GM19239 (cell line): ENCODE data around the gene GLRX.
"Not testable (repeated sequence)": the region's sequence is repeated elsewhere in the genome, so short reads cannot be mapped to it uniquely, and the experiment has no call there.

Source experiments
- DNase-seq: peaks from one replicate; pipeline ENCODE4 v3.0.0; 2011; ENCODE audit warnings: low spot score; ENCODE audit not compliant: insufficient read length
- FAIRE-seq: peaks from 2 replicates; lab custom pipeline; 2011; peaks lifted over from hg19 to GRCh38; lab: Jason Lieb, UNC

Gene GLRX

DNA sequence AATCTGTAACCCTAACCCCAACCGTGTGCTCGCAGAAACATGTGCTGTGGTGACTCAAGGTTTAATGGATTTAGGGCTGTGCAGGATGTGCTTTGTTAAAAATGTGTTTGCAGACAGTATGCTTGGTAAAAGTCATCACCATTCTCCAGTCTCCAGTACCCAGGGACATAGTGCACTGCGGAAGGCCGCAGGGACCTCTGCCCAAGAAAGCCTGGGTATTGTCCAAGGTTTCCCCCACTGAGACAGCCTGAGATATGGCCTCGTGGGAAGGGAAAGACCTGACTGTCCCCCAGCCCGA, 11.5 kb downstream of the GLRX start:
- not testable (repeated sequence) for DNase-seq, FAIRE-seq

DNA sequence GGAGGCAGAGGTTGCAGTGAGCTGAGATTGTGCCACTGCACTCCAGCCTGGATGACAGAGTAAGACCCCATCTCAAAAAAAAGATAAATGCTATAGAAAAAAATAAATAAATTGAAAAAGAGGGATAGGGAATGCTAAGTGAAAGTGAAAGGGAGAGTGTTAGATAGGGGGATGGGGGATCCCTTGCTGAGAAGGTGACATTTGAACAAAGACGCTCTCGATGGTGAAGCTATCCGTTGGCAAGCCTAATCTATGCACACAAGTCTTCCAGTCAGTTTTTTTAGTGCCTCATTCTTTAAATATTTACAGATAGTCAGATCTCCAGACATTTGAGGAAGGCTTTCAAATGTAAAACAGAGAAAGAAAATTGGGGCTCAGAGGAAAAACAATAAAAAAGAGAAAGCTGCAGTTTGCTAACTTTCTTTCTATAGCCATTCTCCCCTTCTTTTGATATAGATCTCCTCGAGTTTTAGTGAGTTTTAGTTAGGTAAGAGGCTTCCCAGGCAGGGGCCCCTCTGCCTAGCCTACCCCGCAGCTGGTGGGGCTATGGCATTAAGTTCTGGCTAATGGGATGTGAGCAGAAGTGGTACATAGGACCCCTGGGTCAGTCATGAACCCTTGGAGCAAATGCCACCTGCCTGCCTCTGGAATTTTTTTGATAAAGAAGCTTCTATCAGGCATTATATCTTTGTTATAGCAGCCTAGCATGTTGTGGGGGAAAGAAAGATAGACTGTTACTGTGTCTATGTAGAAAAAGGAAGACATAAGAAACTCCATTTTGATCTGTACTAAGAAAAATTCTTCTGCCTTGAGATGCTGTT, 12.0 kb downstream of the GLRX start:
- DNase-seq (no peak), FAIRE-seq (no peak)

DNA sequence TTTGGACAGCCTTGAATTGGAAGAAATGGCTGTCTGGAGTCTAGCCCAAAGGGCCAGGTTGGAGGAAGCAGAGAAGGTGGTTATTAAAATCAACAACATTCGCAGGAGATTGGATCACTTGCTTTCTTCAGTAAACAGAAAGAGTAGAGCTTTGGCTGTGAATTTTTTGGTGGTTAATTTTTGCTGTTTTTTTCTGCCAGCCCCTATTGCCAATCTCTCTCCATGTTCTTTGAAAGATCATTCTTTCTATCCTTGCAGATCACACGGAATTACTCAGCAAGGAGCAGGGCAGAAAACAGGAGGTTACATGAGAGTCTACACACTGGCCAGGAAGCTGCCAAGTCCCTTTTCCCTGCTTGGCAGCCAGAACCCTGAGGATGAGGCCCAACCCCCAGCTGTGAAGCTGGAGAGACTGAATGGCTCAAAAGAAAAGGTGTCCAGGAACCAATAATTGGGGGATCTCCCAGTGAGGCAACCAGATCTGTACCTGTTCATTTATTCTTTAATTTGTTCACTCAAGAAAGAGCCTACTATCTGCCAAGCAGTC, 13.0 kb downstream of the GLRX start:
- peak; percentile 35 for FAIRE-seq
- DNase-seq: no peak

DNA sequence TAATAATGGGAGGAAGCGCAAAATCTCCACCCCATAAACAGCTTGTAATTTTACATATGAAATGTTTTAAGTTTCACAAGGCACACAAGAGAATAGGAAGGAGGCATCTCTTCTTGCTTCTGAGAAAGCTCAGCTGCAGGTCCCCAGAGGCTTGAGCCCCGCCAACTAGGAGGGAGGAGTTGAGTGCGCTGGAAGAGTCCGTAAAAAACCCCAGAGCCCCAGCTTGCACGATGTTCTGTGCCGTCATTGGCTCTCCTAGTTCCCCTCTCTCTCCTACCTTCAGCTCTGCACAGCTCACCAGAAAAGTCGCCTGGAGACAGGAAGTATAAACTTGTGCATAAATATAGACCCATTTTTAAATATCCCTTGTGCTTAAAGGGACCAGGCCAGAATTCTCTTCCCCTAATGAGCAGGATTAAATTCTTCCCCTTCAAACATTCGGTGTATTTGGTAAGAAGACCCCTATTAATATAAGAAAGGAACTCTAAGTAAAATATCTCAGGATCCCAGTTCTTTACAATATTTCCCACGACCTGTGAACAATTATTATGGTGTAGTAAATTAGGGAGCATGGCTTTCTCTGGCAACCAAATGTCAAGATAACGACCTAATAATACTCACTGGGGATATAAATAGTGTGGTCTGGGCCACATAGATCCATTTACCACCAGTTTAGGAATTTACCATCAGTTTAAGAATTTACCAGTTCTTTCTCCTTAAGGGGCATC, 13.7 kb downstream of the GLRX start:
- DNase-seq (peak; percentile 74), FAIRE-seq (peak; percentile 100)

DNA sequence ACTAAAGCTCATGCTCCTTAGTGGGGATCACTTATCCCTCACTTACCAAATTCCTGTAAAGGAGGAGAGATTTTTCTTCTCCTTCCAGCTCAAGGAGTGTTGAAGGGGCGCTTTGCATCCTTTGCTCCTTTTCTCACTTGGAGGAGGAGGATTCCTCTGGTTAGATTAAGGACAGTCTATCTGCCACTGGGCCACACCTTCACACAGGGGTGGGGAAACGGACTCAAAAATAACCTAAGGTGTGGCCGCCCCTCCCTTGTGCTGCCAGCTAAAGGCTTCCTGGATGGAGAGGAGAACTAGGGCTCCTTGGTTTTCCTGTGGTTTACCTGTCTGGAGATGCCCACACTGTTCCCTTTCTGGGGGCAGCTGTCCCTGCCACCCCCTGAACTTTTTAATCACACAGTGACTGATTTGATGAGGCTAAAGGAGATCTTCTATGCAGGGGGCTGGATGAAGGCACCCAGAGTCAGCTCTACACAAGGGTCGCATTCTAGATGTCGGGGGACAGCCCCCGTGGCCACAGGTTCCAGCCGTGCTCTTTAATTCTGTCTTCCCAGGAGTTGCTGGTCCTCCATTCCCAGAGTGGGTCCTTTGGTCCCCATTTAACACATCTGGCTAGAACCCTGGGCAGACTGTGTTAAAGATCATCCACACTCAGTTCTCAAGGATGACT, 14.4 kb downstream of the GLRX start:
- peak; percentile 71 for FAIRE-seq
- no peak for DNase-seq

DNA sequence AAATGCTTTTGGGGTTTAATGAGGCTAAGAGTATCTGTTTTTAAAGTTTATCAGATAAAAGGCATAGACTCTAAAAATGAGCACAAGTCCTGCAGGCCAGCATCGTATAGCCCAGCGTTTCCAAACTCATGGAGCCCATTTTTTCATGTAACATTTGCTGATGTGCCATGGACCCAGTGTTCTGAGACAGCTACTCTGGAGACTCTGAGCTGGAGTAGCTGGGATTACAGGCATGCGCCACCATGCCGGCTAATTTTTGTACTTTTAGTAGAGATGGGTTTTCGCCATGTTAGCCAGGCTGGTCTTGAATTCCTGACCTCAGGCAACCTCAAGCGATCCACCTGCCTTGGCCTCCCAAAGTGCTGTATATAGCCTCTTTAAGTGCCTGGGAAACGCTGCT, 15.8 kb downstream of the GLRX start:
- FAIRE-seq (no peak), DNase-seq (no peak)

DNA sequence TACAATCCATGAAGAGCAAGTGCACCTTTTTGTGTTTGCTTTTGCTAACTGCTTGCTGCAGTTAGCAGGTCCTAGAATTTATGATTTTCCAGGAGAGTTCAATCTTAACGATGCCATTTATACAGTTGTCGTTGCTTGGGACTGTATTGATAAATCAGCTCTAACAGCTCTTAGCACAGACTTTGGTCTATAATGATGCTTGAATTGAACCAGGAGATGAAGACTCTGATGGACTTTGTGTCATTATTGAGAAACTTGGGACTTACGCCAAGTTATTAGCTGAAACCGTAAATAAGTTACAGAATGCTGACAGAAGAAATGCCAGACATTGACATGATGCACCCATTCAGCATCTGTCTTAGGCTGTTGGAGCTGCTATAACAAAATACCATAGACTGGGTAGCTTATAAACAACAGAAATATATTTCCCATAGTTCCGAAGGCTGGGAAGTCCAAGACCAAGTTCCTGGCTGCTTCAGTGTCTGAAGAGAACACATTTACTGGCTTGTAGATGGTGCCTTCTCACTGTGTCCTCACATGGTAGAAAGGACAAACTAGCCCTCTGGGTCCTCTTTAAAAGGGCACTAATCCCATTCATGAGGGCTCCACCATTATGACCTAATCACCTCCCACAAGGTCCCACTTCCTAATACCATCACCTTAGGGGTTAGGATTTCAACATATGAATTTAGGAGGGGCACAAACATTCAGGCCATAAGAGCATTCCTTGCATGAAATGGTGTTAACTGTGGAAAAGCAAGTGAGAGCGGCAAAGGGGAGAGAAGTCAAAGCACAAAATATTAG, 17.6 kb downstream of the GLRX start:
- DNase-seq (no peak), FAIRE-seq (no peak)

DNA sequence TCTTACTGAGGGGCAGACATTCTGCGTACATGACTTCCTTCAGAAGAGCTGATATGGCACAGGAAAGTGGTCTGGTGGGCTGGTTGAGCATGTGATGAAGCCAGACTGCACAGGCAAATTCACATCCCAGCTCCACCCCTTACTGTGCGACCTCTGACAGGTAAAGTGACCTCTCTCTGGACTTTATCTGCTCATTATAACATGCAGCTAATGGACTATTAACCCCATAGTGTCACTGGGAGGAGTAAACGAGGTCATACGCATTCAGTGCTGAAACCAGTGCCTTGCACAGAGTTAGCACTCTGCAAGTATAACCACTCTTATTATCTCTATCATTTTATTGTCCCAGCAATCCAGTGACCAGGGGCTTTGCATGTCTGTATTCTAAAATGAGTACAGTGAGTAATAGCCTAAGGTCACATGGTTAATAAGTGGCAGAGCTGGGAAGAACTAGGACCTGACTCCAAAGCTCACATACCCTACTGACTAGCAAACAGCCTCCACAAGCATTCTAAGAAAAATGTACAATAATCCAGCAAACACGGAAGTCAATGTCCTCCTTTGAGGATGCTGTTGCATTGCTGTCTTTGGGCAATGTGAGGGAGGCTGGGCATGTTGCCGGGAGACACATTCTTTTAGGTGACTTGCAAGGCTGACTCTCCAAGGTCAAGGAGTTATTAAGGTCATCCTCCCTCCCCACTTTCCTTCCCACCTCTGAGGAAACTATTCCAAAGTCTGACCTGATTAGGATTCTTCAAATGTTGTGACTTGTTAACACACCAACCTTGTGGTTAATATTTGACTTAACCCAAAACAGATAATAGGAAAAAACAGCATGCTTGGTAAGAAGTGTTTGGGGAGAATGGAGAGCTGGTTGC, 19.0 kb downstream of the GLRX start:
- no peak for FAIRE-seq
- no peak for DNase-seq

DNA sequence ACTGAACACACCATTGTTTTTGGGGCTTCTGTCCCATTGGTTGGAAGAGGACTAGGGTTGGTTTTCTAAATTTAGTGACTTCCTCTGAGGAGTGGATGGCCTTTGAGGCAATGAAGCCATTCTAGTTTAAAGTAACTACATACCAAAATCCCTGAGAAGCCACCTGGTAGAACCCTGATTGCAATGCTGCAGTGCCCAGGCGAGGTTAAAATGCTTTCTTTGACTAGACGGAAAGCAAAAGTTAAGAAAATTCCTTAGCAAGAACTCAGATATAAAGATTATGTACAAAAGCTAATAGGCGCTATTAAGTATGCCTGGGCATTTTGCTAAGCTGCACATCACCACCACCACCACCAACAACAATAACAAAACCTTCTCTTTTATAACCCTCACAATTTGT, 20.6 kb downstream of the GLRX start:
- FAIRE-seq (no peak), DNase-seq (no peak)

DNA sequence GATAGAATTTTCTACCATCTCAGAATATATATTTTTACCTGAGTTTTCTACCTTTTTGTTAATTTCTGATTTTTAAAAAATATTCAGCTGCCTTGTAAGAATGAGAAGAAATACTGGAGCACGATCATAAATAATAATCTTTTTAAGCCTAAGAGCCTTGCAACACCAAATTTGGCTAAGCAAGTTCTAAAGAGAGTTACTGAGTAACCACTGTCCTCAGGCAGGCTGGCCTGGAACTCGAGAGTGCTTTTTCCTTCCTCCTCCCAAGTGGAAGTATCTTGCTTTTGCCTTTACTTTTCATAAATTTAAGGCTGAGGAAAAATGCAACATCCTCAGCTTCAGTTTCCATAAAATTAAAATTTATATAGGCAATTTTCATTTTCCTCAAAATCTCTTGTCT, 21.0 kb downstream of the GLRX start:
- DNase-seq (no peak), FAIRE-seq (no peak)

DNA sequence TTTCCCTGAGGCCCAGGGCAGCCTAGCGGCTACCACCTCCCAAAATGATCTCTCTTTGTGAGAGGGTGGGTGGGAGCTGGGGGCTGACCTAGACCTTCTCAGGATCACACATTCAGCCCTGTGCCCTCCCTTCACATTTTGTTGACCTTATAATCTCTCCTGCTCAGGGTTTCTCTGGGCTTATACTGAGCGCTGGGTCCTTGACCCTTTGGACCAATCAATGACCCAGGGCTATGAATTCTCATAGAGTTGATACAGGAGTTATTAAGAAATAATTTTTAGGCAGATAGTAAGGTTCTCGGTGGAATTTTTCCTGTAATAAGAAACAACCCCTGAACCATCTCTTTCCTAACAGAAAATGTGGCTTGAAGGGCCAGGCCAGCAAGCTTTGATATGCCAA, 22.0 kb downstream of the GLRX start:
- DNase-seq (no peak), FAIRE-seq (no peak)

DNA sequence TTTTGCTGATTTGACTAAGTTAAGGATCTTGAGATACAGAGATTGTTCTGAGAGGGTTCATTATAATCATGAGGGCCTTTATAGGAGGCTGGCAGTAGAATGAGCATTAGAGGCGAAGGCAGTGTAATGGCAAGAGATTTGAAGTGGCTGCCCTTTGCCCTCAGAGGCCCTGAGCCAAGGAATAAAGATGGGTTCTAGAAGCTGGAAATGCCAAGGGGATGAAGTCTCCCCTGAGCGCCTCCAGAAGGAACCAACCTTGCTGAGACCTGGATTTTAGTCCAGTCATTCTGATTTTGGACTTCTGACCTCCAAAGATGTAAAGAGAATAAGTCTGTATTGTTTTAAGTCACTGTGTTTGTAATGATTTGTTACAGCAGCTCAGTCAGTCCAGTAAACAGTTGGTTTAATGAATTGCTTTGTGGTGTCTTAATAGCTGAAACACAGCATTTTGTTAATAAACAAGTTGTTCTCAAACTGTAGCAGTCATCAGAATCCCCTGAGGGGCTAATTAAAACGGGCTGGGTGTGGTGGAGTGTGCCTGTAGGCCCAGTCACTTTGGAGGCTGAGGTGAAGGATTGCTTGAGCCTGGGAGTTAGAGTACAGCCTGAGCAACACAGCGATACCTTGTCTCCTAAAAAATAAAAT, 23.2 kb downstream of the GLRX start:
- FAIRE-seq: no peak

DNA sequence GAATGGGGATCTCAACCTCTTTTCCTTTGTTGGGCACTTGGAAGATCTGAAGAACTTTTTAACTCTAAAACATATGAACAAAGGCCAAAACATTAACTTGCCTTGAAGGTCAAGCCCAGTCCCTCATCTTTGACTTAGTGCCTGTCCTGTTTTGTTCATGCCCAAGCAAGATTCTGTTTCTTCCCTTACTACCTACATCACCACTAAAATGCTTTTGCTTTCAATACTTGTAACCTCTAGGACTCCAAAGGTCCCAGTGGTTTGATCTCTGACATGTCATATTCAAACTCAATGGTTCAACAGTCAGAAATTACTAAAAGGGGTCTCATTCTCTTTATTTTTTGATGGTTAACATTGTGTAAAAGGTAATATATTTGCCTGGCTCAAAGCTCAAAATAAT, 24.0 kb downstream of the GLRX start:
- DNase-seq (no peak), FAIRE-seq (no peak)

More for the DNA sequence above, 23.2 kb downstream of the GLRX start:
- no peak for DNase-seq

DNA sequence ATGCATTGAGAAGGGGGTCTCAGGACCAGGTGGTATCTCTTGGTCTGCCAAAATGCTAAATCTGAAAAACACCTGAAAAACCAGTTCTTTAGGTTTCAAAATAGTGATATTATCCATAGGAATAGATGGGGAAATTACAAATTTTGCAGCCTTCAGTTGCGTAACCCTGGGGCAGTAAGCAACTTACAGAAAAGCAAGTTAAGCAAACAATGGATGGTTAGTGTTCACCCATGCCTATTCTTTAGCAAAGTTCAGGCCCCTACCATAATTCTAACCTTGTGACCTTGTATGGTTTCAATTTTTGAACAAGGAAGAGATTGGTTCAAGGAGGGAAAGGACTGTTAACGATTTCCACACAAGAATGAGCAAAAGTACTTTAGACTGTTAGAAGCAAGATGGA, 24.5 kb downstream of the GLRX start:
- FAIRE-seq (no peak), DNase-seq (no peak)

DNA sequence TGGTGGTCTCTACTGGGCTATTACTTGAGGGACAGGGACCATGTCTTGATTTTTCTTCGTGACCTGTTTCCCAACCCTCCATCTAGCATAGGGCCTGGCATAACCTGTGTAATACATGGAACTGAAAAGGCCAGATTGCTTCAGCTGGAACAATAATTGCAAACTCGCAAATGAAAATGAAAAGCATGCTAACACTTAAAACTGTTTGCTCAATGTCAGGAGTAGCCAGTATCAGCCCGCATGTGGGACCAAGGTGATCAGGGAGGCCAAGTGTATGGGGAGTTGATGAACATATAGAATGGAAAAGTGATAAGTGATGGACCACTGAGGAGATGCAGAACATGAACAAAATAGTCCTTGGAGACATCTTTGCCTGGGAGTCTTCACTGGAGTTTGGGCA, 25.2 kb downstream of the GLRX start:
- FAIRE-seq (no peak), DNase-seq (no peak)

DNA sequence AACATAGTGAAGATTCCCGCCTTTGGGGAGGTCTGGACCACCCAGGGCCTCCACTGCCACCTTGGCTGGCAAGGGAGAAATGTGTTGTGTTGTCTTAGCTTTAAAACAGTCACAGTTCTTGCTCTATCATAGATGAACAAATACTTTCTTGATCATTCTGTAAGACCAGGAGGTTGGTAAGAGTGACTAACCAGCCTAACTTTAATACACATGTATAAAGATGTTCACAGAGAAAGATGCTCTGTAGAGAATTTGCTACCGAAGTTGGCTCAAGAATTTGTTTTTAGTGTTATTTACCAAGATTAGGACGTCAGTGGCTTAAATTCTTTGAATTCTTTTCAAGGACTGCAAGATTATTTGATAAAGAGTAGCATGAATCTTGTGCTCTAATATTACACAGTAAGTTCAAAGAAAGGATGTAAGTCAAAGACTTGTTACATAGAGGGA, 28.4 kb downstream of the GLRX start:
- DNase-seq: no peak

DNA sequence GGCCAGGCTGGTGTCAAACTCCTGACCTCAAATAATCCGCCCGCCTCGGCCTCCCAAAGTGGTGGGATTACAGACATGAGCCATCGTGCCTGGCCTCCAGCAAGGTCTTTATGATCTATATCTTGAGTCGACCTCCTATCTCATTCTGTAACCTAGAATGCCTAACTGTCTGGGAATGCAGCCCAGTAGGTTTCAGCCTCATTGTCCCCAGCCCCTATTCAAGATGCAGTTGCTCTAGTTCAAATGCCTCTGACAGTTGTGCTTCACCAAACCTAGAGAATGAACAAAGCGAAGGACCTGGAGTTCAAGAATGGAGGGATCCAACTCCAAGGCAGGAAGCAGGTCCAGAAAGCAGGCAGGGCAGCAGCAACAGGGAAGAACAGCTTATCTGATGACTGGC, 30.8 kb downstream of the GLRX start:
- FAIRE-seq: no peak
- DNase-seq: no peak

More for the DNA sequence above, 28.4 kb downstream of the GLRX start:
- no peak for FAIRE-seq

DNA sequence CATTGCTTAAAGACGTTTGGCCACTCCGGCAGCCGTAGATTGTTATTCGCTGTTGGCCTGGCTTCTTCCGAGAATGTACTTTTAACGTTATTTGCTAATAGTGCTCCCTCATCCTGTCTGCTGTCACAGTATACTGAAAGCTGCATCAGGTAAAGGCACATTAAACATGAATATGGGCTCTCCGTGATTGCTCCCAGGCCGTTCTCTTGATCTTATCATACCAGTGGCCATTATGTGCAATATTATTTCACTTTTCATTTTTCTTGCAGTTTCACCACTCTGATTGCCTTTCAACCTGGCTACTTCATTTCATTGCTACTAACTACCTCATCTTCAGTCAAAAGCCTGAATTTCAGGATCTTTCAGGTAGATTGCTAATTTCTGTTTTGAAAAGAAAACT, 34.0 kb downstream of the GLRX start:
- FAIRE-seq (no peak), DNase-seq (no peak)
